ENCODE results near the gene ITGA1. TPM values are rescaled to one million over a fixed set of nuclear protein-coding genes. Genes with fewer than 3 reads are reported as not detected.

The ITGA1 gene
- polyA plus RNA-seq, 3 donors, result 0.33 to 0.89 (median 0.79) TPM

GRCh38 chr5:52947851-52948250 is 160.1 kb downstream of the ITGA1 start:
- Histone ChIP-seq H3K4me2 (replicated peaks; ENCODE audit: extremely low read depth, low read length, poor library complexity, severe bottlenecking) (no peak overlapping the region), H3K79me2 (ENCODE audit: insufficient read depth, low read length) (no peaks in the 10 kb centered on the region), H3K4me3 (replicated peaks in 1 of 3; ENCODE audit: low read depth in 2 of 3, low read length in 3 of 3) (no peak overlapping the region), H3K27ac (ENCODE audit: low read depth in 1 of 2, low read length in 2 of 2) (no peak overlapping the region), H3K4me1 (ENCODE audit: control insufficient read depth in 1 of 2, insufficient read depth in 2 of 2, low read length in 2 of 2) (no peaks in the 10 kb centered on the region), H3K36me3 (replicated peaks in 1 of 2; ENCODE audit: control insufficient read depth in 1 of 2, insufficient read depth in 2 of 2, low read length in 2 of 2) (no peaks in the 10 kb centered on the region), H4K20me1 (ENCODE audit: insufficient read depth, low read length) (no peaks in the 10 kb centered on the region), H3K9ac (ENCODE audit: insufficient read depth, low read length, poor library complexity, severe bottlenecking) (no peak overlapping the region), H3K9me3 (replicated peaks in 1 of 2; ENCODE audit: control insufficient read depth in 1 of 2, insufficient read depth in 1 of 2, low read length in 2 of 2) (no peaks in the 10 kb centered on the region), H3K27me3 (ENCODE audit: control insufficient read depth in 2 of 2, insufficient read depth in 2 of 2, low read length in 2 of 2) (no peaks in the 10 kb centered on the region), H2AFZ (ENCODE audit: insufficient read depth, low read depth, low read length, poor library complexity, severe bottlenecking) (no peak overlapping the region)
- Mint-ChIP-seq H3K36me3 (no peaks in the 10 kb centered on the region), H3K9me3 (peaks cover 0 to 1% (median 0%) of the 10 kb centered on the region in 7 donors), H3K27ac (no peak overlapping the region), H3K4me1 (peaks cover 11% of the 10 kb centered on the region), H3K4me3 (no peak overlapping the region), H3K27me3 (ENCODE audit: low read depth in 3 of 3) (peaks cover 0 to 3% (median 0%) of the 10 kb centered on the region in 3 donors)
- TF ChIP-seq, protein P1, sequence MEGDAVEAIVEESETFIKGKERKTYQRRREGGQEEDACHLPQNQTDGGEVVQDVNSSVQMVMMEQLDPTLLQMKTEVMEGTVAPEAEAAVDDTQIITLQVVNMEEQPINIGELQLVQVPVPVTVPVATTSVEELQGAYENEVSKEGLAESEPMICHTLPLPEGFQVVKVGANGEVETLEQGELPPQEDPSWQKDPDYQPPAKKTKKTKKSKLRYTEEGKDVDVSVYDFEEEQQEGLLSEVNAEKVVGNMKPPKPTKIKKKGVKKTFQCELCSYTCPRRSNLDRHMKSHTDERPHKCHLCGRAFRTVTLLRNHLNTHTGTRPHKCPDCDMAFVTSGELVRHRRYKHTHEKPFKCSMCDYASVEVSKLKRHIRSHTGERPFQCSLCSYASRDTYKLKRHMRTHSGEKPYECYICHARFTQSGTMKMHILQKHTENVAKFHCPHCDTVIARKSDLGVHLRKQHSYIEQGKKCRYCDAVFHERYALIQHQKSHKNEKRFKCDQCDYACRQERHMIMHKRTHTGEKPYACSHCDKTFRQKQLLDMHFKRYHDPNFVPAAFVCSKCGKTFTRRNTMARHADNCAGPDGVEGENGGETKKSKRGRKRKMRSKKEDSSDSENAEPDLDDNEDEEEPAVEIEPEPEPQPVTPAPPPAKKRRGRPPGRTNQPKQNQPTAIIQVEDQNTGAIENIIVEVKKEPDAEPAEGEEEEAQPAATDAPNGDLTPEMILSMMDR (IDR thresholded peaks at IDR 0.05), result no peak
- no peak for DNase-seq
- intact Hi-C loops (cut with micrococcal nuclease), result loop anchor here (5.0 to 10.0 kb wide), 2 partner anchors 147 to 149 kb away; no protein-coding TSS in a partner anchor

DNA sequence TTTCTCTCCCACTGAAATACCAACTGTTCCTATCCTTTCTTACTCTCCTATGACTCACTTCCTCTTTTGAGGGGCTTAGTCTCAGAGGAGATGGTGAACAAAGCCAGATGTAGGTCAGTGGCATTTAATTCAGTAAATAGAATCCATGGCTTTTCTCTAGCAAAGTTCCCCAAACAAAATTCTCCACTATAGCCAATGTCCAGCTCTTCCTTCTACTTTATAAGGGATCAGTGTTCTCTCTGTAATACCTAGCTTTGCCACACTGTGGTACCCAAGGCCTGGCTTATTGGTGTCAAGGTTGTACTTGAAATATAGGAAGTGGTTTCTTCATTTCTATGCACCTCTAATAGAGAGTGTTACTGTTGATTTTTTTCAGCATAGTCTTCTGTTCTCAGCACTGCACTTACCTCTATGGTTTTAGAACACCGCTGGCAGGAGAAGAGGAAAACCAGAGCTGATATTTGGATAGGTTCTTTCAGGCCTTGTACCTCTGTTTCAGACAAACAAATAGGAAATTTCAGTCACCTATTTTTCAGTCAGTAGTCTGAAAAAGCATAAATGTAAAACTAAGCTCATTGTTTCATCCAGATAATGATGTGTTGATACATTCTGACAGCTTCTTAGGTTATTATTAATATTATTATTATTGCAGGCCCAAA is 160.8 kb downstream of the ITGA1 start:
- Histone ChIP-seq H3K4me2 (replicated peaks; ENCODE audit: extremely low read depth, low read length, poor library complexity, severe bottlenecking) (no peak overlapping the region), H3K4me3 (replicated peaks in 1 of 3; ENCODE audit: low read depth in 2 of 3, low read length in 3 of 3) (no peak overlapping the region), H3K79me2 (ENCODE audit: insufficient read depth, low read length) (no peaks in the 10 kb centered on the region), H3K9ac (ENCODE audit: insufficient read depth, low read length, poor library complexity, severe bottlenecking) (no peak overlapping the region), H2AFZ (ENCODE audit: insufficient read depth, low read depth, low read length, poor library complexity, severe bottlenecking) (no peak overlapping the region), H3K4me1 (ENCODE audit: control insufficient read depth in 1 of 2, insufficient read depth in 2 of 2, low read length in 2 of 2) (no peaks in the 10 kb centered on the region), H3K36me3 (replicated peaks in 1 of 2; ENCODE audit: control insufficient read depth in 1 of 2, insufficient read depth in 2 of 2, low read length in 2 of 2) (no peaks in the 10 kb centered on the region), H4K20me1 (ENCODE audit: insufficient read depth, low read length) (no peaks in the 10 kb centered on the region), H3K9me3 (replicated peaks in 1 of 2; ENCODE audit: control insufficient read depth in 1 of 2, insufficient read depth in 1 of 2, low read length in 2 of 2) (no peaks in the 10 kb centered on the region), H3K27me3 (ENCODE audit: control insufficient read depth in 2 of 2, insufficient read depth in 2 of 2, low read length in 2 of 2) (no peaks in the 10 kb centered on the region), H3K27ac (ENCODE audit: low read depth in 1 of 2, low read length in 2 of 2) (no peak overlapping the region)
- TF ChIP-seq, protein P1 (IDR thresholded peaks at IDR 0.05), result peak; percentile 58
- Mint-ChIP-seq H3K4me3 (no peak overlapping the region), H3K4me1 (peaks cover 11% of the 10 kb centered on the region), H3K27me3 (ENCODE audit: low read depth in 3 of 3) (peaks cover 0 to 3% (median 0%) of the 10 kb centered on the region in 3 donors), H3K36me3 (no peaks in the 10 kb centered on the region), H3K27ac (no peak overlapping the region), H3K9me3 (no peaks in the 10 kb centered on the region)
- WGBS (ENCODE audit: insufficient coverage), result 0% methylated on average over 1 of the region's 1 CpG
- intact Hi-C loops (cut with micrococcal nuclease), result loop anchor here (5.0 to 10.0 kb wide), 2 partner anchors 146 to 149 kb away; no protein-coding TSS in a partner anchor
- DNase-seq, result peak; percentile 19 to 66 (median 42)

Data from CD14-positive monocyte (primary cell).